HG03378 (cell line): ENCODE data around the gene MAFB.
"Not testable (repeated sequence)": the region's sequence is repeated elsewhere in the genome, so short reads cannot be mapped to it uniquely, and the experiment has no call there.

Experiments
- ATAC-seq: cut with Tn5 transposase; IDR thresholded peaks from one replicate; pipeline ENCODE4 v1.9.1; 2021; ENCODE audit warnings: mild to moderate bottlenecking, moderate library complexity; ENCODE audit not compliant: unreplicated experiment

The MAFB gene

DNA sequence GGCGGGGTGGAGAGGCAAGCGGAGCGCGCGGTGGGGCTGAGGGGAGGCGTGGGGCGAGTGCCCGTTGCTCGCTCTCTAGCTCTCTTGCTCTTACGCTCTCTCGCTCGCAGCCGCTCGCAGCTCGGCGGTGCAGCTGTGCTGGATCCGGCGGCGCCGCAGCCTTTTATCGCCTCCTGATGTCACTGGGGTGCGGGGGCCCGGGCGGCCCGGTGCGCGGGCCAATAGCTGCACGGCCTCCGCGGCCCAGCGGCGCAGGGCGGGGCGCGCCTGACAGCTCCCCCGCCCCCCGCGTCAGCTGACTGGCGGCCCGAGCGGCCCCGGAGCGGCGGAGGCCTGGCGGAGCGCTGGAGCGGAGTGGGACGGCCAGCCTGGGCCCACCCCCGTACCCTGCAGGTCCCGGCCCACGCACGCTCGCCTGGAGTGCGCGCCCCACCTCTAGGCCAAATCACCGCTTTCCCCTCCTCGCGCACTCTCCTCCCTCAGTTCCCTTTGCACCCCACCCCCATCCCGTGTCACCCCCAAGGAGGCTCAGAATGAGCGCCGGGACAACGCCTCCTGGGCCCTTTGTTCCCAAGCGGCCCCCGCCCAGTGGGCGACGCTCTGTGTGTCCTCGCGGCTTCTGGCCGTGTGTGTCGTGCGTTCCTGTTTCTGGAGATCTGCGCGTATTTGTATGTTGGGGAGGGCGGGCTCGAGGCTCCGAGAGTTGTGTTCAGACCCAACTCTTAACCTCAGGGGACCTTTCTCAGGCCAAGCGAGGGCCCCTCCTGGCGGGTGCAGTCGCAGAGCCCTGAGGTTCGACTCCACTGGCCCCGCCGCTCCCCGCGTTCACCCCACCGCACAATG lies at the start of gene MAFB:
Gene MAFB, minus strand, starts transcription at position 137 of the 843 bp plus-strand sequence. CDS start 386 bp downstream, outside the sequence.
- no peak for ATAC-seq

DNA sequence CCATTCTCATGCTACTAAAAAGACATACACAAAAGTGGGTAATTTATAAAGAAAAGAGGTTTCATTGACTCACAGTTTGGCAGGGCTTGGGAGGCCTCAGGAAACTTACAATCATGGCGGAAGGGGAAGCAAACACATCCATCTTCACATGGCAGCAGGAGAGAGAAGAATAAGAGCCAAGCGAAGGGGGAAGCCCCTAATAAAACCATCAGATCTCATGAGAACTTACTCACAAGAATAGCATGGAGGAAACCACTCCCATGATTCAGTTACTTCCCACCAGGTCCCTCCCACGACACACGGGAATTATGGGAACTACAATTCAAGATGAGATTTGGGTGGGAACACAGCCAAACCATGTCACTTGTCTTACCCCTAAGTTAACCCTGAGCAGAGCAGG lies 47.4 kb upstream of the MAFB start:
- not testable (repeated sequence) for ATAC-seq

DNA sequence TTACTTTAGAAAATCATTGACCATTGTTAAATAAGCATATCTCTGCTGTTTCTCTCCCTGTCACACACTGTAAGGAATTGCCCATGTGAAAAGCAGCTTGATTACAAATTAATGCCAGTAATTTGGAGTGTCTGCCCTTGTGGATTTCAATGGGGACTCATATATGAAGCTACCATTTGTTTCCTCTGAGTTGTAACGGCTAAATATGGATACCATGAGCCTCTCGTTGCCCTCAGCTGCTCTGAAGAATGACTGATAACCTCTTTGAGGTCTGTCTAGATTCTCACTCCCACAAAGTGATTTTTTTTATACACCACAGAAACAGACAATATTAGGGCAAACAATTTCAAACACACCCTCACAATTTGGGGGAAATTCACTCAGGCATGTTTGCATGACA lies 40.0 kb upstream of the MAFB start:
- no peak for ATAC-seq

DNA sequence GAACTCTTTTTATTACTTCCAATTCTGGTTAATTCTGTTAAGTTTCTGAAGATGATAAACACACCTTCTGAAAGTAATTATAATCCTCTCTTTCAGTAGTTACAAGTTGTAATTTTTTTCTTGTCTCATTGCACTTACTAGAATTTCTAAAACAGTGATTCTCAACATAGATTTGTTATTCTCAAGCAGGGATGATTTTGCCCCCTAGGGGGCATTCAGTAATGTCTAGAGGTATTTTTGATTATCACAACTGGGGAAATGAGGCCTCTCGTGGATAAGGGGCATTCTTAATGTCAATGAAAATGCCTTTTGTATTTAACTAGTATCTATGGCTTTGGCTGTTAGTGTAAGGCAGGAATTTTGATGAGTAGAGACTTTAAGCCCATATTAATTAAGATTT lies 39.4 kb upstream of the MAFB start:
- no peak for ATAC-seq

DNA sequence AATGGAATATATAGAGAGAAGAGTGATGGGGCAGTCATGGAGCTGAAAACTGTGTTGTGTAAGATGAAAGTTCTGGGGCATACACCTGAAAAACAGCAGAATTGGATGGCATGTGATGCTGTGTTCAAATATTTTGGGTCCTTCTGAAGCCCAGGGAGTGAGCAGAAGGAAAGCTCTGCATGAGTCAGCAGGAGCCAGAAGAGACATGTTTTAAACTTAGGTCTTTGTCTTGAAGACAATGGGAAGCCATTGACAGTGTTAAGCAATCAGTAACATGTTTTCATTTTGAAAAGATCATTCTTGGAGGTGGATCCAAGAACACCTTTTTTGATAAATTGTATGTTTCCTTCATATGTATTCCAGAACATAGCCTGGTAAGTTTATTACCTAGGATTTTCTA lies 38.9 kb upstream of the MAFB start:
- ATAC-seq: no peak

DNA sequence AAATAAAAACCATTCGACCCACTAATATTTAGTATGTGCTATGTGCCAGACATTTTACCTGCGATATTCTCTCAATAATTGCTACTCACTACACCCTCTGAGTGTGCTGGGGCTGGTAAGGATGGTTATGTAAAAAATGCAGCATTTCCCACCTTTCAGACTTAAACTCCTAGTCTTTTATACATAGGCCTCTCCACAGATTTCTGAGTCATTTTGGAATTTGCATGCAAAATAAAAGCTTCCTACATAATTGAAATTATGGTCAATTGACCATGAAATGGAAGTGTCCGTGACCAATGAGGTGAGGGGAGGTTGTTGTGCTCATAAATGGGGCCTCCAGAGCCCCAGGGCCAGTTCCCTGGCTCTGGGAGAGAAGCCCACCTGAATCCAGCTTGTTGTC lies 37.7 kb upstream of the MAFB start:
- ATAC-seq: no peak

DNA sequence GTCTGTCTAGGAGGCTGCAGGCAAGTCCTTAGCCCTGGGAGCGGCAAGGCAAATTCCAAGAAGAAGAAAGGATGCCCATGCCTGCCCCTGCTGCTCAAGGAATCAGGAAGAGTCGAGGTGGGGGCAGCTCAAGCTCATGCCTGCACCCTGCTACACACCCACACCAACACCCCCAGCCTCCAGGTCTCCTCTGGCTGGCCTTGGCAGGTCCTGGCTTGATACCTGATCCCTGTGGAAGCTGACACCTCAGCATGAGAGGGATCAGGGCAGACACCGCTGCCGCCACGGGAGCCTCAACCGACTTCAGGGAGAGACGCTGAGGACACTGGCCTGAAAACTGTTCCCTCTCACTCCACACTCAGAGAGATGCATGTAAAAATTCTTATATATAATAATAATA lies 35.5 kb upstream of the MAFB start:
- ATAC-seq: no peak

DNA sequence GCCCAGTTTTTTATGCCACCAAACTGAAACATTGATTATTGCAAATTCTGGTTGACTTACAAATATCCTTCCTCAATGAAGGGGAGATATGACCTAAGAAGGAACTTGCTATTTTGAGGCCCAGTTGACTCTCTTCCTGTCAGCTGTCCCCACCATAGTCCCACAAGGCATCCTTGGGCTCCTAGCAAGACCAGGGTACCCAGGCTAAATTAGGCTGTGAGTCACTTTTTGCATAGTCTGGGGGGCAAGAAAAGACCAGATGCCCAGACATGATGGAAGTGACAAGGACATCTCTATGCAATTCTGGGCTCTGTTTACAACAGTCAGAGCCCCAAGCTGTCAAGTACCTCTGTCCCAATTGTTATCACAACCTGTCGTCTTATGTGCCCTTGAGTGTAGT lies 31.8 kb upstream of the MAFB start:
- ATAC-seq: no peak

DNA sequence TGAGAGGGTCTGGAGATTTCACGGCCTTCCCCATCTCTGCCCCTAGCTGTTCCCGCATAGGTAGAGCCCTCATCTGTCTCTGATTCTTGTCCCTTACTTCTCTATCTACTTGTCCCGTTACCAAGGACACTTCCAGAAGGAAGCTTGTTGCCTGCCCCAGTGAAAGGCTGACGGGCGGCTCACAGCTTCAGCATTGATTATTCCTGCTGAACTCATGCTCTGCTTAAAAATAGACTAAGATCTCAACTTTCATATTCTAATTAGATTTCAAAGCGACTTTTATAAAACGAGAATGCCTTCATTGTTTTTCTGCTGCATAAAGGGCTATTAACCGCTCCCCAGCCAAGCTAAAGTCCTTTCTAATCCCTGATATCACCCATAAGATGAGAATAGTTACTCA lies 31.1 kb upstream of the MAFB start:
- no peak for ATAC-seq

DNA sequence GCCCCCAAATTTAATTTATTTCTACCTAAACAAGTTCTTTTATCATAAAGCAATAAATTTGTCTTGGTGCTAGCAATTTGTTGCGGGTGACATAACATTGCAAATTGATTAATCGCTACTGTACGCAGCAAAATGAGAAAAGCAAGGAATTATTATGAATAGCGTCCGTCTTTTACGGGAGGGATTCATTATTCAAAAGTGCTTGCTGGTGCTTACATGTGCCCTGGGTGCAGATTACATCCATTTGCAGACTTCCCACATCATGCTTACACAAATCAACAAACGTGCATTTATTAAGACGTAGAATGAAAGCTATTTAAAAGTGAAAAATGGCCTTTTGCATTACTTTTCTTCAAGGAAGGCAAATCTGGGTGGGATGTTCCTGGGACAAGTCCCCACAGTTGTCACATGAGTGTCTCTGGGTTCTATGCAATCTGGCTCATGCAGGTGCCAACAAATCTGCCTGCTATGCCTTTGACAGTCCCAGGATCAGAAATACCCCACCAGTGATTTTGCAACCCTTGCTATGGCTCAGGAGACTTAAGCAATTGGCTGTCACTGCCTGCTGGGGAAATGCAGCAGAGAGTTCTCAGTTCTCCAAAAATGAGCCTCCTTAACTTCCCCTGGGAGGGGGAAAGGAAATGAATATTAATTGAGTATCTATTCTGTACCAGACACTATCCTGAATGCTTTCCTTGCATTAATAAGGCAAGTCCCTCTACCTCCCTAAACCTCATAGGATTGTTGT lies 30.1 kb upstream of the MAFB start:
- ATAC-seq: no peak

DNA sequence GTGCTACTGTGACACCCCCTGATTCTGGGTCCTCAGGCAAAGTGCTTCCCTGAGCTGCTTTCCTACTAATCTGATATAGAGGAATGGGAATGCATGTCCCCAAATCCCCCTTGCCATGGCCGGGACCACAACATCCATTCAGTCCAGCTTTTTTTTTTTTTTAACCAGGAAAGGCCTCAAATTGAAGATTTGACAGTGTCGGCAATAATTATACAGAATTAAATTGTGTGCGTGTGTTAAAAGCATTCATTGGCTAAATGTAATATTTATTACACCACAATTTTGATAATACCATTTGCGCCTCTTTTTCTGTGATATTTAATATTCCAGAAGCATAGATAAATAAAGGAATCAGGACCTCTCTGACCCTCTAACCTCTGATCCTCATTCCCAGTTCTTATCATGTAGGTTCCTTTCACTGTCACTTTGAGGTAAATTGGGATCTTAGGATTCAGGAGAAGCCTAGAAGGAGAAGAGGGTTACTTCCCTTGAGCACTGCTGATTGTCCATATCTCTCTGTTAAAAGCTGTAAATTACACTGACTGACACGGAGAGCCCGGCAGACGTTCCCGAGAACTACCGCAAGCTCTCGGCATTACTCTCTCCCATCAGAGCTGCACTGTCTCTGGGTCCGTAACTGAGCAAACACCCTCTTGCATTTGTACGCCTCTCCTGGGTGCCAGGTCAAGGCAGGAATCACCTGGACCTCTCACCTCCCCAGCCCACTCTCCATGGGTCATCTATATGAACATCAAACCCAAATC lies 29.4 kb upstream of the MAFB start:
- ATAC-seq: no peak

DNA sequence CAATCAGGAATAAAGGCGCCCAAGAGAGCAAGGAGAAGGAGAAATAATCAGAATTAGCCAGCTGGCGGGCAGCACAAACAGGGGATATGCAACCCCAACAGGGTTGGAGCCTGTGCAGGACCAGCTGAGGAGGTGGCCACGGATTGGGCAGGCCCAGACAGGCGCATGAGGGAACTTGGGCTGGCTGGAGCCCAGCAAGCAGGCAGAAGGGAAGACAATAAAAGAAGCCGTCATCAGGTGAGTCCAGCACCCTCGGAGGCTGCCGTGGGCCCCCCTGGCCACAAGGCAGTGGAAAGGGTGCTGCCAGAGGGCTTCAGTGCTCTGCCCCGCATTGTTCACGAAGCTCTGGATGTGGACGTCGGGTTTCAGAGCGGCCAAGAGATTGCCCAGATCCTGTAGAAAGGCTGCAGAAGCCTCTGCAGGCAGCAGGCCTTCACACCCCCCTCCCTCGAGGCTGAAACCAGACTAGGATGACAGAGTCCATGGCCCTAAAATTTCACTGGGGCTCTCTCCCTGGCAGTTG lies 28.4 kb upstream of the MAFB start:
- no peak for ATAC-seq

DNA sequence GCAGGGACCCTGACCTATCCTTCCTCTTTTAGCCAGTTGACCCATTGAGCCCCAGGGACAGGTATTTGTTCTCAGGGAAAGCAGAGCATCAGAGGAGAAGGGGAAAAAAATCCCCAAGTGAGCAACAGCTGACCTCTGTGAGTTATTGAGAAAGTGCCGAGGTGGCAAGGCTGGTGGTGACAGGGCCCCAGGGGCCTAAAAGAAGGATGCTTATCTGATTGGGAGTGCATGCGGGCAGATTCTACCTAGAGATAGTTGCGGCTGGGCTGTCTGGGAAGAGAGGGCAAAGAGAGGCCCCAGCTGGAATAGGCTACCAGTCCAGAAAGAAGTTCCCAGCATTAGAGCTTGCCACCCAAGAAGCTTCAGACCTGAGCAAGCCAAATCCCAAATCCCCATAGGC lies 26.5 kb upstream of the MAFB start:
- no peak for ATAC-seq

DNA sequence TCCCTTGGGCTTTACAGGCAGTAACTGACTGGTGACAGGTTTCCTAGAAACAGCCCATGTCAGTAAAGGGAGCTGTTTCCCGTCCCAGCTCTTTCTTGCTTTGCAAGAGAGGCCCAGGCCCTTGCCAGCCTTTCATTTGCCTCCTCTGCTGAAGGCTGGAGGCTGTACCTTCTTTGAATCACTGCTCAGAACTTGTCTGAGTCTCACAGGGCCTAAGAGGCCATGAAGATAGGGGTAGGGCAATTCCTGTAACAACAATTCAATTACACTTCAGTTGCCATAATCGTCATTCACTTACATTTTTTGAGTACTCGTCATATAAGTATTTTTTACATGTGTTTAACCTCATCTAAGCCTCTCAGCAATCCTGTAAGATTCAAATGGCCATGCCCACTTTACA lies 25.9 kb upstream of the MAFB start:
- ATAC-seq: no peak

DNA sequence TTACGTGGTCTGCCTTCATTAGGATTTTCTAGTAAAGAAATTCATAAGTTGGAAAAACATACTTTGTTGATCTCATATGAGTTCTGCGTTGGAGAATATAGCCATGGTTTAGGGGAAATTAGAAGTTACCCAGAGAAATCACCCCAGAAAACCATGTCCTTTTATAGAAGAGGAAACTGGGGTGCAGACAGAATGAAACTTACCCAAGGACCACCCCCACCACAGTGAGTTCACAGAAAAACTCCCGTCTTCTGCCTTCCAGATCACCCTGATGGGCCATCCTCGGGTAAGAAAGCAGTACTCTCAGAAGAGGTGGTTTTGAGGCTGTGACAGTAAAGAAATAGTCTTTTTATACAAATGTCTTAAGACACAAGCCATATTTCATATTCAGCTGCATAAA lies 25.1 kb upstream of the MAFB start:
- ATAC-seq: no peak

DNA sequence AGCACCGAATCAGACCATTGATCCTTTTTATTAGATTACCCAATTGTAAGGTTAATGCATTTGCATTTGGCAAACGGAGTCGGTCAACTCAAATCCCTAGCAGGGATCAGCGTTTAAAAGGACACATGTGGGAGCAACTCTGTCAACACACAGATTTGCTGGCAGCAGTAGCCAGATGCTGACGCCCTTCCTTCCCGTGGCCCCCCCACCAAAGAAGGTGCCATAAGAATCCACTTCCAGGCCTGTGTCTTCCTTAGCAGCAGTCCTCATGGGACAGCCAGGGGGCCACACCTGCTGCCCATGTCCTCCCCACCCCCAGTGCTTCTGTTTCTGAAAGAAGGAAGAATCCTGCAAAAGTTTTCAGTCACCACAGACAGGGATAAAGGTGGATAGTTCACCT lies 24.5 kb upstream of the MAFB start:
- ATAC-seq: no peak

DNA sequence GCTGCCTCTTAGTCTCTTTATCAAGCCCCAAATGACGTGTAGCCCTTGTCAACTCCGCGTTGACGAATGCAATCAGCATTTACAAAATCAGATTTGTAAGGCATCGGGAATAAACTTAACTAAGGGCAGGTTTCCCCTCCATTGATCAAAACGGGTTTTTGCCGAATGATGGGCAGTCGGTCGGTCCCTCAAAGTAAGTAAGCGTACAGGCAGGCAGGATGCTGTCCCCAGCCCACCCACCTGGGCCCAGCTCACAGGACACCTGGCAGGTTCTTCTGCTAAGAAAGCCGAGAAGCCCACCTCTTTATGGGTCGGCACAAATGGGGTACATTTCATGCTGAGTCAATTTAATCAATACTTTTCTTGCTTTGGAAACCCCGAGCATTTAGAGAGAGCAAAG lies 22.0 kb upstream of the MAFB start:
- no peak for ATAC-seq

DNA sequence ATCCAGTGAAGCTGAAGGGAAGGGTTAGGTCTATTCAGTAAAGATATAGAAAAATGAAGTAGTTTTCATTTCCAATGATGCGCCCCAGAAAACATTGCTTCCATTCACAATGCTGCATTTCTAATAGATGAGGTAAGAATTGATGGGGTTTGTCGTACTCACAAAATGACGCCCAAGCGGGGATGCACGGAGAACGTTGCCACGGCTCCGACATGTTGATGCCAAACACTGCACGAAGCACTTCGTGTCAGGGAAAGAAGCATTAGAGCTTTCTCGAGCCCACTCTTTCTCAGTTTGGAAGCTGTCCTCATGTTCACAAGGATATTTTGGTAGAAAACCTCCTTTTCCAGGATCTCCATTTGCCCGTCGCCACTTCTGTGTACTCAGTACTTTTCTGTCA lies 21.6 kb upstream of the MAFB start:
- ATAC-seq: no peak

DNA sequence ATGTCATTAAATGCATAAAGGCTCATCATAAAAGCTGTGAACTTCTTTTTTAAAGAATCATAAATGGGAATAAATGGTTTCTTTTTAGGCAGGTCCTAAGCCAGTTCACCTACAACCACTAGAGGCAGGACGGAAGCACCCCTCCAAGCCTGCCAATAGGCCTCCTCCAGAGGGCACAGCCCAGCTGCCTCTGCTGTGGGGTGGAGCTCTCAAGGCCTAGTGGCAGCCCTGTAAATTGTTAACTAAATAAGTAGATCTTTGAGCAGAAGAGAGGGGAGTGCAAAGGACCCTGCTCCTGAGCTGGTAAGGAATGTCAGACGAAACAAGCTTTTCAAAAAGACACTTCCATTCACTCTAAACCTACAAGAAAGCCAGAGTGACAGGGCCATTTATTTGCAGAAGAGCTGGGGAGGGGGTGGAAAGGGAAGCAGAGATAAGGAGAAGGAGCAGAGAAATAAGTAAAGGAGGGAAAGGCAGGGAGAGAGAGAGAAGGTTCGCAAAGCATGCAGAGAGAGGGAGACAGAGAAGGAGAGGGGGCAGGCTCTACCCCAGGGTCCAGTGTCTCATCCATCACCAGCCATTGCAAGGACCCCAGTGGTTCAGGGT lies 18.0 kb upstream of the MAFB start:
- no peak for ATAC-seq

DNA sequence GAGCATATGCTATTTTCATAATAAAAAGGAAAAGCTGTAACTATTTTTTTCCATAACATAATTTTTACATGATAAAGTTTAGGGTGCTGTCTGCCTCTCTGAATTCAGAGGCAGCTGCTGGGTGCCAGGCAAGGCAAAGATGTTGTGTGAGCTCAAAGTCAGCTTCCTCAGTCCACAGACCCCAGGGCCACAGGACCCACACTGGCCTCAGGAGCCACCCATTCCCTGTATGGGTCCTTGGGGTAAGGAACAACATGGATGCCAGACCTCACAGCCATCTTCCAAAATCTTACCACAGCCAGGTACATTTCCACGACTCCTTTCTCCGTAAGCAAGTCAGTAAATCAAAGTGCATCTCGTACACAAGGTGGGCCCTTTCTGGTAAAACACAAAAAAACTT lies 16.4 kb upstream of the MAFB start:
- ATAC-seq: no peak

DNA sequence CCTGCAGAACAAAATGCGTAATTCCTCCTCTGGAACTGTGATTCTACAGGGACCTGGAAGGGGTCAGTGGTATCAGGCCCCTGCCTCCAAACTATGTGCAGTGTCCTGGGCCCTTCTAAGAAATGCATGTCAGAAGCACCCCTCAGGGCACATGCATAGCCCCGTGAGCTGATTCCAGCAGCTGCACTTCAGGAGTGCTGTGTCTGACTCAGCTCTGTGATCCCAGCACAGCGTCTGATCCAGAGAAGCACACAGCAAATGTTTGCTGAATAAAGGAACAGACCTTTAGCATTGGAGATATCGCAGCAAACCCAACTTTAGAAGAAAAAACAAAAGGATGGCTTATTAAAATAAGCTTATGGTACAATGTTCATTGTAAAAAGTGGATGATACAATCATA lies 15.8 kb upstream of the MAFB start:
- no peak for ATAC-seq
